Measurements from ENCODE around the gene PIGR. TPM values are rescaled to one million over a fixed set of nuclear protein-coding genes. Genes with fewer than 3 reads are reported as not detected.

The PIGR gene
- polyA plus RNA-seq, 1 of the 3 experiments (the other 2 are of a cell fraction) = not detected

GRCh38 chr1:206909161-206909882 lies 36.9 kb downstream of the PIGR start:
- ChIA-PET POLR2A (interaction anchor here (1.0 kb wide), 1 partner anchor 274 kb away, joined by 3 read pairs; the partner anchor contains the start of gene DYRK3), CTCF (interaction anchor here (0.6 to 7.8 kb wide), 29 partner anchors 9 to 430 kb away, joined by 3 to 83 read pairs (median 4); partner anchors contain the start of genes DYRK3, EIF2D, FCMR and IL24)
- H3K9ac ChIP-seq = no peak overlapping the region
- H3K36me3 ChIP-seq (replicated peaks in 1 of 2; ENCODE audit: control insufficient read depth in 1 of 2, insufficient read depth in 2 of 2, low read length in 1 of 2) = no peaks in the 10 kb centered on the region
- H3K27ac ChIP-seq (ENCODE audit: low read depth in 2 of 2, low read length in 1 of 2) = no peak overlapping the region
- no peaks in the 10 kb centered on the region for H3K79me2 ChIP-seq (ENCODE audit: insufficient read depth)
- H3K27me3 ChIP-seq (ENCODE audit: insufficient read depth) = peaks cover 17% of the 10 kb centered on the region; the same call in 1 of the 2 replicates
- peak overlapping the region; percentile 47; the same call in 1 of the 2 replicates for H2AFZ ChIP-seq (ENCODE audit: low read depth)
- DNase-seq = peak; percentile 82
- no peaks in the 10 kb centered on the region for H3K9me2 ChIP-seq
- H3K4me2 ChIP-seq = peak overlapping the region; percentile 84
- H3F3A ChIP-seq (replicated peaks; ENCODE audit: insufficient read depth) = no peaks in the 10 kb centered on the region
- WGBS (ENCODE audit: low lambda C conversion rate) = 2% methylated on average over 14 of the region's 69 CpGs
- H3K9me3 ChIP-seq = no peaks in the 10 kb centered on the region
- H4K20me1 ChIP-seq (ENCODE audit: insufficient read depth) = no peaks in the 10 kb centered on the region
- no peak for TF ChIP-seq YY1 (IDR thresholded peaks at IDR 0.05; ENCODE audit: low read depth)
- TF ChIP-seq RXRA (IDR thresholded peaks at IDR 0.05; ENCODE audit: borderline replicate concordance, low read depth) = no peak
- TF ChIP-seq PBX3 (IDR thresholded peaks at IDR 0.05) = 0 out of 2 replicates have a peak, but pooled peaks have one; percentile 23
- peak overlapping the region; percentile 45 to 53 for H3K4me3 ChIP-seq (ENCODE audit: low read depth in 2 of 2, low read length in 1 of 2)
- peaks cover 0 to 10% of the 10 kb centered on the region in 2 experiments; a peak in 1 of 4 replicates for H3K4me1 ChIP-seq (ENCODE audit: control insufficient read depth in 1 of 2, insufficient read depth in 2 of 2, low read depth in 1 of 2, low read length in 1 of 2)

- Histone ChIP-seq H3F3A (replicated peaks; ENCODE audit: insufficient read depth) (no peaks in the 10 kb centered on the region), H3K4me3 (ENCODE audit: low read depth in 2 of 2, low read length in 1 of 2) (no peak overlapping the region), H2AFZ (ENCODE audit: low read depth) (no peak overlapping the region), H3K79me2 (ENCODE audit: insufficient read depth) (no peaks in the 10 kb centered on the region), H4K20me1 (ENCODE audit: insufficient read depth) (no peaks in the 10 kb centered on the region), H3K27me3 (ENCODE audit: insufficient read depth) (peaks cover 11% of the 10 kb centered on the region; the same call in 1 of the 2 replicates), H3K4me2 (no peak overlapping the region), H3K36me3 (replicated peaks in 1 of 2; ENCODE audit: control insufficient read depth in 1 of 2, insufficient read depth in 2 of 2, low read length in 1 of 2) (no peaks in the 10 kb centered on the region), H3K27ac (ENCODE audit: low read depth in 2 of 2, low read length in 1 of 2) (no peak overlapping the region), H3K9ac (no peak overlapping the region), H3K9me3 (no peaks in the 10 kb centered on the region), H3K4me1 (ENCODE audit: control insufficient read depth in 1 of 2, insufficient read depth in 2 of 2, low read depth in 1 of 2, low read length in 1 of 2) (peaks cover 0 to 10% of the 10 kb centered on the region in 2 experiments; a peak in 1 of 4 replicates), H3K9me2 (no peaks in the 10 kb centered on the region)
- 95% methylated on average over 10 of the region's 10 CpGs for WGBS (ENCODE audit: low lambda C conversion rate)
- ChIA-PET CTCF (interaction anchor here (0.9 to 7.8 kb wide), 9 partner anchors 8 to 592 kb away, joined by 3 to 83 read pairs (median 6); partner anchors contain the start of gene IL24), POLR2A (no interaction called here)
- DNase-seq = no peak
- TF ChIP-seq GATA2 (CRISPR knock-in tag; IDR thresholded peaks at IDR 0.05) (no peak), PBX3 (IDR thresholded peaks at IDR 0.05) (no peak), USF2 (IDR thresholded peaks at IDR 0.05; ENCODE audit: borderline replicate concordance, low read depth, low read length) (no peak), MEF2A (IDR thresholded peaks at IDR 0.05; ENCODE audit: borderline replicate concordance, low read depth) (no peak), TEAD4 (IDR thresholded peaks at IDR 0.05; ENCODE audit: borderline replicate concordance, insufficient read depth) (no peak), TCF12 (IDR thresholded peaks at IDR 0.05) (no peak), RCOR1 (IDR thresholded peaks at IDR 0.05; ENCODE audit: low read length) (no peak)
Measured at GRCh38 chr1:206908038-206908437, 38.2 kb downstream of the PIGR start.

Data from SK-N-SH (cell line).